Heart left ventricle (tissue), 13 donors: Measurements from ENCODE around the gene H2AZ1.

Experiments
- CTCF ChIP-seq, 12 donors: fragments of 200-600 bp; sonication (generic) in 4 of 12; IDR thresholded peaks; one replicate each; pipeline versions ENCODE4 v1.5.0 to v1.8.0; 2018 to 2022; ENCODE audit warnings: antibody characterized with exemption in 12 of 12, mild to moderate bottlenecking in 5 of 12
- POLR2A ChIP-seq, 2 donors: fragments of 450-650 bp; IDR thresholded peaks; one replicate each; pipeline ENCODE4 v1.6.1; 2017; ENCODE audit warnings: antibody characterized with exemption in 2 of 2, mild to moderate bottlenecking in 2 of 2, moderate library complexity in 2 of 2
- donor health status: ischemic (EF 13 %, LVEDD 7.1; RV severe dilation, severe dysfunction).
- donor health status: DM: no; HTN: yes; CAD: no.
- donor health status: DM: no; HTN: no; CAD: no.
- donor health status: ischemic (EF 25% LVEDD 6.9; RV normal size, moderate dysfunction).
- donor health status: ischemic (EF 25% LVEDD 5.7; RV mildly dilated, moderate dysfunction).
- donor health status: ischemic (EF 35%, LVEDD 5.7; RV mildly dilated, moderate dysfunction).
- donor health status: nonischemic (EF 11% LVEDD 7.7; RV severe dilation, severe dysfunction).
- donor health status: DM: yes; HTN: yes; CAD: no.
- donor health status: PGD.
- donor health status: ischemic (EF 29% LVEDD 5.4; RV normal size, mild dysfunction).
- donor health status: nonischemic (EF 23%, LVEDD 6.1; RV moderate dilation, normal function).

- no peak for TF ChIP-seq CTCF (IDR thresholded peaks at IDR 0.05)
- no peak for TF ChIP-seq POLR2A (IDR thresholded peaks at IDR 0.05)
Measured at GRCh38 chr4:99934891-99935290, 15.2 kb downstream of the H2AZ1 start.
